IPS-NIHi7 (cell line): ENCODE measurements around the gene DAGLA.

Experiments used
- DNase-seq: peaks from one replicate; pipeline ENCODE4 v3.0.0; 2012; ENCODE audit warnings: mixed read lengths; ENCODE audit errors: extremely low spot score

The DAGLA gene

DNA sequence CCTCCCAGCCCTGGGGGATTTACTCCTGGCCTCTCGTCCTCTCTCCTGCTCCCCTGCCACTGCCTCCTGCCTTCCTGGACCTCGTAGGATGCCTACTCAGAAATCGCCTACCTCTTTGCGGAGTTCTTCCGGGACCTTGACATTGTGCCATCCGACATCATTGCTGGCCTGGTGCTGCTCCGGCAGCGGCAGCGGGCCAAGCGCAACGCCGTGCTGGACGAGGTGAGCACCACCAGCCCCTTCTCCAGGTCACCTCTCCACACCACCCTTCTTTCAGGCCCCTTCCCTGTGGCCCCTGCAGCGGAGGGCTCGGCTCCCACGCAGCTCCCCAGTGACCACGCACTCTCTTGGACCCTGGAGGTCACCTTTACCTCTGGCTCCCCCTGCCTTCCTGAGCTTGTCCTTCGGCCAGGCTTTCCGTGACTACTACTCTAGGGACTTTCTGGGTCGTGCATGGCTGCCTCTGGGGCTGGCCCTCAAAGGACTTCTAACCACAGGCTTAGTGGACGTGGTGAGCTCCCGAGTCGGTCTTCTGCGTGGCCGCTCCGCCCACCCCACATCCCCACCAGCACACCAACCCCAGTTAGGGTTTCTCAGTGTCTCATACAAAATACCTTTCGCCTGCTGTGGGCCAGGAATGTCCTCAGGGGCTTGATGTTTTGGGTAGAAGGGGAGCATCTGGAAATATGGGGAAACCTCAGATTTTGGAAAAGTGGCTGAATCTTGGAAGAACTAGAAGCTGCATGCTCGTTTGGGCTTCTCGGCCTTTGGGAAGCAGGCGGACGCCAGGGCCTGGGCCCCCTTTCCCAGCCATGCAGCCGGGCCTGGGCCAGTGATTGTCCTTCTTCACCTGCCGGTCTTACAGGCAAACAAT, 48.1 kb downstream of the DAGLA start:
- no peak for DNase-seq

DNA sequence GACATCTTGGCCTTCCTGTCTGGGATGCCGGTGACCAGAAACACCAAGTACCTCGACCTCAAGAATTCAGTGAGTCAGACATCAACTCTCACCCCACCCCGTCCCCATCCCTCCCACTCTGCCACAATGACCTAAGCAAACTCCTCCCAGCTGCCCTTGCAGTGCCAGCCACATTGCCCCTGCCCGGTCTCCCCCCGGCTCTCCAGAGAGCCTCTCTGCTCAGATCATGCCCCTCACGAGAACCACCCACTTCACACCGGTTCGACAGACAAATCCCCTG, 48.7 kb downstream of the DAGLA start:
- no peak for DNase-seq

DNA sequence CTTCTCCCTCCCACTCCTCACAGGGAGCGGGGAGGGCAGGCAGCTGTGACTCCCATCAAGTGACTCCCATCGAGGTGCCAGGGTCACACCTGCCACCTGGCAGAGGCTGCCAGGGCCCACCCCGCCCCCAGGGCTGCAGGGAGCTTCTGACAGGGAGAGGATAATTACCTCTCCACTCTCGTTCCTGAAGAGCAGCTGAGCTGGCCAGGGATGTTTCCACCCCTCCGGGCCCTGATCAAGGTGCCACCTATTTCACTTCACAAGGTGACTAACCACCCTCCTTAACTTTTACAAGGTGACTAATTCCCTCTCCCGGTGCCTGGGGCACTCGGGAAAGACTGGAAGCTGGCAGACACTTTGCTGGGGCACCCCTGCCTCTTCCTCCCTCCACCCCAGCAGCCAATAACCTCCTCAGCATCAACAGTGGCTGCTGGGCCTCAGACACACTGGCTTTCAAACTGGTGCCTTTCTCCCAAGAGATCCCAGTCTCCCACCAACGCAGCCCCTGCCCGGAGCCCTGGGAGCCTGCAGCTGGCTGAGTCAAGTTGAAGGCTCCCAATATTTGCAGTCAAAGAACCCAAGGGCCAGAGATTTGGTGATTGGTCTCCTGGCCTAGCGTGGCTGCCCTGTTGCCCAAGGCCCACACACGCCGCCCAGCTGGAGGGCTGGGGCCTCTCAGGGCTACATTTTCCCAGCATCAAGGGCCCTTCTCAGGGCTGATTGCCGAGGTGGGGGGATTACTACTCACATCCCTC, 50.2 kb downstream of the DAGLA start:
- no peak for DNase-seq

- DNase-seq, result no peak
Measured at GRCh38 chr11:61731211-61731951, 51.2 kb downstream of the DAGLA start.

DNA sequence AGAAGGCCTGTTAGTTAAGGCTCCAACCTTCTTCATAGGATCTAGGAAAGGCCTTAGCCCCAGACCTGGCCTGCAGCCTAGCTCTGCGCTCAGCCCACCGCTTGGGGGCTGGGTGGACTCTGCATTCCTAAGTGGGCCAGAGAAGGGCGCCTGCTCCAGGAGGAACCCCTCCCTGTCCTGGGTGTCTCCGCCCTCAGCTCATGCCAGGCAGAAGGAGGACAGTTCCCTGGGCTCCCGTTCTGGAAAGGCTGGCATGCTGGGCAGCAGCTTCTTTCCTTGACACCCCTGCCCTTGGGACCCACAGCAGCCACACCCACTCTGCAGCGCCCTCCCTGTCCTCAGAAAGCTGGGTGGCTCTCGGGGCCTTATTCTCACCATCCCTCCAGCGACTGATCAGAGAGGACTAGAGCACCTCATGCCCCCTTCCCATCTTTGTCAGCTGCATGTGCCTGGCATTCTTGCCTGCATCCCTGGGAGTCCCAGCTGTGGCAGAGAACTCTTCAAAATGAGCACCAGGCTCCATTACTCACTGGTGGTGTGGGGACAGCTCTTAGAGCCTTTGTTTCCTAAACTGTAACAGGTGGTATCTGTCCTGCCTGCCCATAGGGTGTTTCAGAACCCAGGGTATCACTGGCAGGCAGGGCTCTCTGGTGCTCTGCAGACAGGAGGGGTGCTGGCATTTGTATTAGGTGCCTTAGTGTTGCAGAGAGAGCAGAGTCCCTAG, 51.9 kb downstream of the DAGLA start:
- no peak for DNase-seq

DNA sequence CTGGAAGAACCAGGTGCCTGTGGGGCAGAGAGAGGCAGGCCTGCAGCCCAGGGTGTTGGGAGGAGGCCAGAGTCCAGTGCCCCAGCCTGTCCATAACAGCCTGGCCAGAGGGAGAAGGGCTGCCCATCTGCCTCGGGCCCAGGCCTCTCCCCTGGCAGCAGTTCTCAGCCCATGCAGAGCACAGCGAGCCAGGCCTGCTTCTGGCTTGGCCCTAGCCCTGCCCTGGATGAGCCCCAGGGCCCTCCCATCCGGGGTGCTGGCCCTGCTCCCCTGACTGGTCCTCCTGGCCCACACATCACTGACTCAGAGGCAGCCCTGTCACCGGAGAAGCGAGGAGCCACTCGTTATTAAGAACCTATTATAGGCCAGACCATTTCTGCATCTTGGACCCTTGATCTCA, 52.5 kb downstream of the DAGLA start:
- DNase-seq, result no peak

DNA sequence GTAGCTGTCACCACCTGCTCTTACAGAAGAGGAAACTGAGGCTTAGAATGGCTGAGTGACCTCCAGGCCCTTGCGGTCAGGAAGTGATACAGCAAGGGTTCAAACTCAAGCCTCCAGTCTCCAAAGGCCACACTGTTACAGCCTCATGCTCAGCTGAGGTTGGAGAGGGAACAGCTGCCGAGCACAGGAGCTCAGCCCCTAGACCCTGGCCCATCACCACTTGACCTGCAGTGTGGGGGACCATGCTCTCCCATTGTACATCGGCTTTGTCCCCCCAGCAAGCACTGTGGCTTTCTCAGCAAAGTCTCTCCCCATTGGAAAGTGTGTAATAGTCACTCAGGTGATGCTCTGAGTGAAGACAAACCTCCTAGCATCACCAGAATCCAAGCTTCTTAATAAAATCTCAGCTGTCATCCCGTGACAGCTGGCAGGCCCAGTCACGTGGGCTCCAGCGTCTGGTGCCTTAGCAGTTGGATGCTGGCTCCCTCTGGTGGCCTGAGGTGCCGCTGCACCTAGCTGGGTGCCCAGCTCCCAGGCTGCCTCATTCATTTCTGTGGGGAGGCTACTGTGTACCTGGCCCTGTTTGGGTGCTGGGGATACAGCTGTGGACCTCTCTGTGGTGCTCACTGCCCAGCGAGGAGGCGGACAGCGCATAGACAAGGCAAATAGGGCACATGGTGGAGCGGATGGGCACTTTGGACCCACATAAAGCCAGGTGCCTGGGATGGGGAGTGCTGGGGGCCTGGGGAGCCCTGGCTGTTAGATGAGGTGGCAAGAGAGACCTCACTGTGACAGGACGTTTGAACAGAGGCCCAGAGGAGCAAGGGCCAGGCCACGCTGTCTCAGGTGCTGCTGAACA, 53.2 kb downstream of the DAGLA start:
- peak; percentile 96 for DNase-seq

DNA sequence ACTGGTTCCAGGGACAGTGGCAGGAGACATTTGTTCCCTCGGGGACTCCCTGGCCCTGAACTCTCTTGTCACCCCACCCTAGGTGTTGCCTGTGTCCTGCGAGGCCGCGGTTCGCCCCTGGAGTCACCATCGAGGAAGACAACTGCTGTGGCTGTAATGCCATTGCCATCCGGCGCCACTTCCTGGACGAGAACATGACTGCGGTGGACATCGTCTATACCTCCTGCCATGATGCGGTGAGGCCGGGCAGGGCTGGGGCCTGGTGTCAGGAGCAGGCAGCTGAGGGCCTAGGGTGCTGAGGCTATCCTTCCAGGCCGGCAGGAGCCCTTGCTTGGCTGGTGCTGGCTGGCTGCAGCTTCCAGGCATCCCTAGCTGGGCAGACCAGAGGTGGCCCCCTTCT, 54.6 kb downstream of the DAGLA start:
- DNase-seq, result no peak

DNA sequence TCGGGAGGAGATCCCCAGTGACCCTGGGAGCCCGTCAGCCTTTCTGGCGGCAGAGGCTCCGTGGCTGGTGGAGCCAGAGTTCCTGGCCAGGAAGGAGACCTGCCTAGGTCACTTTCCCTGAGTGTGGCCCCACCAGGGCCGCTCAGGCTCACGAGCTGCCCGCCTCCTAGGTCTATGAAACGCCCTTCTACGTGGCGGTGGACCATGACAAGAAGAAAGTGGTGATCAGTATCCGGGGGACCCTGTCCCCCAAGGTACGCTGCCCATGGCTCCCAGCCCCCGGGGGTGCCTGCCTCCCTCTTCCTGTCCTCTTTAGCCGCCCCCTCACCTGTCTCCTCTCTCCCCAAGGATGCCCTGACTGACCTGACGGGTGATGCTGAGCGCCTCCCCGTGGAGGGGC, 55.2 kb downstream of the DAGLA start:
- no peak for DNase-seq

GRCh38 chr11:61736310-61736709, 56.1 kb downstream of the DAGLA start:
- DNase-seq, result no peak

GRCh38 chr11:61737131-61737530, 56.9 kb downstream of the DAGLA start:
- no peak for DNase-seq

- peak; percentile 31 for DNase-seq
Measured at GRCh38 chr11:61737636-61738386, 57.6 kb downstream of the DAGLA start.

GRCh38 chr11:61738776-61739175, 58.6 kb downstream of the DAGLA start:
- DNase-seq, result no peak

DNA sequence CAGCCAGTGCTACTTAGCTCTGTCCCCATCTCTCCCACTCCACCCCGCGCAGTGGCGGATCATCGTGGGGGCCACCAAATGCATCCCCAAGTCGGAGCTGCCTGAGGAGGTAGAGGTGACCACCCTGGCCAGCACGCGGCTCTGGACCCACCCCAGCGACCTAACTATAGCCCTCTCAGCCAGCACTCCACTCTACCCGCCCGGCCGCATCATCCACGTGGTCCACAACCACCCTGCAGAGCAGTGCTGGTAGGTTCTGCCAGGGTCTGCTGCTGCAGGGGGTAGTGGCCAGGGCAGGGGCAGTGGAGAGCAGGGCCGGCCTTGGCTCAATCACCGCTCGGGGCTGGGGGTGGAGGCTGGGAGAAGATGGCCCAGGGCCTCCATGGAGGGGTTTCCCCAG, 59.2 kb downstream of the DAGLA start:
- no peak for DNase-seq

GRCh38 chr11:61739966-61740365, 59.8 kb downstream of the DAGLA start:
- no peak for DNase-seq

- DNase-seq, result no peak
Measured at GRCh38 chr11:61742391-61742790, 62.2 kb downstream of the DAGLA start.

DNA sequence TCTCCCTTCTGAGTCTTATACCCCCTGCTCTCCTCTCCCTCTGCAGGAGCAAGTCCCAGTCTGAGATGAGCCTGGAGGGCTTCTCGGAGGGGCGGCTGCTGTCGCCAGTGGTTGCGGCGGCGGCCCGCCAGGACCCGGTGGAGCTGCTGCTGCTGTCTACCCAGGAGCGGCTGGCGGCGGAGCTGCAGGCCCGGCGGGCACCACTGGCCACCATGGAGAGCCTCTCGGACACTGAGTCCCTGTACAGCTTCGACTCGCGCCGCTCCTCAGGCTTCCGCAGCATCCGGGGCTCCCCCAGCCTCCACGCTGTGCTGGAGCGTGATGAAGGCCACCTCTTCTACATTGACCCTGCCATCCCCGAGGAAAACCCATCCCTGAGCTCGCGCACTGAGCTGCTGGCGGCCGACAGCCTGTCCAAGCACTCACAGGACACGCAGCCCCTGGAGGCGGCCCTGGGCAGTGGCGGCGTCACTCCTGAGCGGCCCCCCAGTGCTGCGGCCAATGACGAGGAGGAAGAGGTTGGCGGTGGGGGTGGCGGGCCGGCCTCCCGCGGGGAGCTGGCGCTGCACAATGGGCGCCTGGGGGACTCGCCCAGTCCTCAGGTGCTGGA, 63.4 kb downstream of the DAGLA start:
- no peak for DNase-seq

GRCh38 chr11:61744181-61744580, 64.0 kb downstream of the DAGLA start:
- DNase-seq, result no peak

GRCh38 chr11:61744609-61745156, 64.5 kb downstream of the DAGLA start:
- no peak for DNase-seq
